ENCODE measurements around the gene HDAC2. TPM values are rescaled to one million over a fixed set of nuclear protein-coding genes. Genes with fewer than 3 reads are reported as not detected.

Gene HDAC2
- total RNA-seq, 1 donor from 2014 or later, result 287 TPM

- DNase-seq (ENCODE audit: low spot score, unreplicated experiment), result no peak
- Mint-ChIP-seq H3K4me3 (ENCODE audit: low read depth) (no peak overlapping the region), H3K9me3 (ENCODE audit: low read depth) (peaks cover 19% of the 10 kb centered on the region), H3K36me3 (ENCODE audit: insufficient read depth) (peaks cover 8% of the 10 kb centered on the region), H3K27ac (no peak overlapping the region), H3K4me1 (ENCODE audit: low read depth) (no peaks in the 10 kb centered on the region), H3K27me3 (no peaks in the 10 kb centered on the region)
- no peak for TF ChIP-seq CTCF (IDR thresholded peaks at IDR 0.05; ENCODE audit: unreplicated experiment)
Observed at GRCh38 chr6:113927001-113927400, 43.9 kb downstream of the HDAC2 start.

GRCh38 chr6:113925378-113925777, 45.6 kb downstream of the HDAC2 start:
- DNase-seq (ENCODE audit: low spot score, unreplicated experiment), result no peak
- Mint-ChIP-seq H3K9me3 (ENCODE audit: low read depth) (peaks cover 19% of the 10 kb centered on the region), H3K4me1 (ENCODE audit: low read depth) (peaks cover 1% of the 10 kb centered on the region), H3K27ac (no peak overlapping the region), H3K36me3 (ENCODE audit: insufficient read depth) (peaks cover 4% of the 10 kb centered on the region), H3K27me3 (no peaks in the 10 kb centered on the region), H3K4me3 (ENCODE audit: low read depth) (no peak overlapping the region)
- TF ChIP-seq CTCF (IDR thresholded peaks at IDR 0.05; ENCODE audit: unreplicated experiment), result no peak

- peaks cover 9% of the 10 kb centered on the region for H3K9me3 Mint-ChIP-seq (ENCODE audit: low read depth)
- no peaks in the 10 kb centered on the region for H3K36me3 Mint-ChIP-seq (ENCODE audit: insufficient read depth)
- no peak for TF ChIP-seq CTCF (IDR thresholded peaks at IDR 0.05; ENCODE audit: unreplicated experiment)
- no peak overlapping the region for H3K4me3 Mint-ChIP-seq (ENCODE audit: low read depth)
- no peak overlapping the region for H3K27ac Mint-ChIP-seq
- H3K27me3 Mint-ChIP-seq, result no peaks in the 10 kb centered on the region
- DNase-seq (ENCODE audit: low spot score, unreplicated experiment), result no peak
- H3K4me1 Mint-ChIP-seq (ENCODE audit: low read depth), result peaks cover 1% of the 10 kb centered on the region
Observed at GRCh38 chr6:113924312-113924723, 46.6 kb downstream of the HDAC2 start.

GRCh38 chr6:113923526-113923925, 47.4 kb downstream of the HDAC2 start:
- TF ChIP-seq CTCF (IDR thresholded peaks at IDR 0.05; ENCODE audit: unreplicated experiment), result no peak

GRCh38 chr6:113921299-113921904, 49.5 kb downstream of the HDAC2 start:
- Mint-ChIP-seq H3K4me3 (ENCODE audit: low read depth) (no peak overlapping the region), H3K9me3 (ENCODE audit: low read depth) (no peaks in the 10 kb centered on the region), H3K4me1 (ENCODE audit: low read depth) (peaks cover 1% of the 10 kb centered on the region), H3K27me3 (no peaks in the 10 kb centered on the region), H3K36me3 (ENCODE audit: insufficient read depth) (no peaks in the 10 kb centered on the region), H3K27ac (no peak overlapping the region)
- no peak for DNase-seq (ENCODE audit: low spot score, unreplicated experiment)
- no peak for TF ChIP-seq CTCF (IDR thresholded peaks at IDR 0.05; ENCODE audit: unreplicated experiment)

More at GRCh38 chr6:113923526-113923925, 47.4 kb downstream of the HDAC2 start:
- no peak overlapping the region for H3K27ac Mint-ChIP-seq
- peaks cover 1% of the 10 kb centered on the region for H3K4me1 Mint-ChIP-seq (ENCODE audit: low read depth)
- H3K27me3 Mint-ChIP-seq, result no peaks in the 10 kb centered on the region
- H3K9me3 Mint-ChIP-seq (ENCODE audit: low read depth), result peaks cover 3% of the 10 kb centered on the region
- DNase-seq (ENCODE audit: low spot score, unreplicated experiment), result no peak
- no peak overlapping the region for H3K4me3 Mint-ChIP-seq (ENCODE audit: low read depth)
- no peaks in the 10 kb centered on the region for H3K36me3 Mint-ChIP-seq (ENCODE audit: insufficient read depth)

Data from progenitor cell of endocrine pancreas (in vitro differentiated cells).